GM12878 (cell line): ENCODE data around the gene C16orf96. TPM values are rescaled to one million over a fixed set of nuclear protein-coding genes. Genes with fewer than 3 reads are reported as not detected.

Experiments used
- ATAC-seq: fragments of 200-7000 bp; cut with Tn5 transposase; 3 replicates; pipeline ENCODE4 v1.9.1; 2020; ENCODE audit warnings: mild to moderate bottlenecking, moderate library complexity
- BruUV-seq: library from RNA; stranded (reverse); fragments of 400-500 nt; replicated peaks from 2 replicates; lab custom pipeline; 2021; lab: Mats Ljungman, UMichigan
- CTCF ChIA-PET: fragments of 300-600 bp; sonication (Branson Sonifier 250); formaldehyde crosslinking; extraction: SDS; loops from one replicate; lab custom pipeline; 2021; ENCODE audit warnings: inconsistent platforms; lab: Yijun Ruan, JAX
- POLR2A ChIA-PET: fragments of 350-600 bp; formaldehyde crosslinking; extraction: SDS; loops from one replicate; lab custom pipeline; 2021; ENCODE audit warnings: inconsistent platforms; lab: Charles Lee
- RAD21 ChIA-PET: fragments of 300-600 bp; sonication (Branson Sonifier 250); formaldehyde crosslinking; loops from one replicate; lab custom pipeline; 2023; ENCODE audit warnings: antibody characterized with exemption; ENCODE audit not compliant: unreplicated experiment; lab: Charles Lee
- SMC1A ChIA-PET: fragments of 300-600 bp; sonication (Branson Sonifier 250); formaldehyde crosslinking; loops from one replicate; lab custom pipeline; 2023; ENCODE audit not compliant: unreplicated experiment, uncharacterized antibody; lab: Charles Lee
- DNase-seq: peaks from one replicate; pipeline ENCODE4 v3.0.0-alpha.2; 2011; ENCODE audit warnings: low read depth, low spot score
- FAIRE-seq: peaks from 3 replicates; lab custom pipeline; 2011; peaks lifted over from hg19 to GRCh38; lab: Jason Lieb, UNC
- H2AFZ ChIP-seq: 2 replicates; pipeline ENCODE4 v1.6.0; 2011; ENCODE audit warnings: low read depth, low read length, control low read depth; ENCODE audit not compliant: control insufficient read depth
- H3K27ac ChIP-seq: 2 replicates; pipeline ENCODE4 v1.5.1; 2011; ENCODE audit warnings: control low read depth; ENCODE audit not compliant: control insufficient read depth, insufficient read depth
- H3K27me3 ChIP-seq, 2 experiments: replicated peaks in 1 of 2; 2 replicates each; pipeline versions ENCODE4 v1.6.0 to v1.6.1; 2011; ENCODE audit warnings: low read length in 1 of 2; ENCODE audit not compliant: control insufficient read depth in 2 of 2, insufficient read depth in 2 of 2
- H3K36me3 ChIP-seq, 2 experiments: 2 replicates each; pipeline ENCODE4 v1.5.1; 2011; ENCODE audit warnings: low read length in 1 of 2; ENCODE audit not compliant: control insufficient read depth in 2 of 2, insufficient read depth in 2 of 2
- H3K4me1 ChIP-seq: 2 replicates; pipeline ENCODE4 v1.6.1; 2011; ENCODE audit warnings: mild to moderate bottlenecking, low read length, moderate library complexity, mixed read lengths; ENCODE audit not compliant: control insufficient read depth, insufficient read depth
- H3K4me2 ChIP-seq: 2 replicates; pipeline ENCODE4 v1.6.0; 2011; ENCODE audit warnings: control low read depth; ENCODE audit not compliant: control insufficient read depth, insufficient read depth
- H3K4me3 ChIP-seq: fragments of 200-600 bp; sonication (generic); 2 replicates; pipeline ENCODE4 v1.5.1; 2016
- H3K79me2 ChIP-seq: 2 replicates; pipeline ENCODE4 v1.6.0; 2011; ENCODE audit warnings: low read length; ENCODE audit not compliant: control insufficient read depth, insufficient read depth
- H3K9ac ChIP-seq: 2 replicates; pipeline ENCODE4 v1.8.0; 2011; ENCODE audit warnings: low read length, control low read depth, mixed read lengths; ENCODE audit not compliant: control insufficient read depth, insufficient read depth
- H3K9me3 ChIP-seq: replicated peaks from 3 replicates; pipeline ENCODE4 v1.5.1; 2011; ENCODE audit warnings: mild to moderate bottlenecking, low read length; ENCODE audit not compliant: control insufficient read depth, insufficient read depth
- H4K20me1 ChIP-seq: 2 replicates; pipeline ENCODE4 v1.6.0; 2011; ENCODE audit not compliant: control insufficient read depth, insufficient read depth
- CBX5 ChIP-seq: sonication (generic); IDR thresholded peaks from 2 replicates; pipeline ENCODE4 v1.6.1; 2016; ENCODE audit warnings: low read depth, moderate library complexity, mild to moderate bottlenecking, inconsistent platforms
- CHD4 ChIP-seq: fragments of 200-600 bp; sonication (generic); IDR thresholded peaks from 2 replicates; pipeline ENCODE4 v1.6.1; 2016; ENCODE audit warnings: mild to moderate bottlenecking
- HDGF ChIP-seq: fragments of 450-650 bp; IDR thresholded peaks from 2 replicates; pipeline ENCODE4 v1.6.1; 2016; ENCODE audit warnings: antibody characterized with exemption
- IKZF1 ChIP-seq: fragments of 450-650 bp; conservative IDR thresholded peaks from 2 replicates; pipeline ENCODE4 v1.6.1; 2017; ENCODE audit warnings: antibody characterized with exemption, mild to moderate bottlenecking
- MEF2B ChIP-seq: fragments of 450-650 bp; IDR thresholded peaks from 2 replicates; pipeline ENCODE4 v1.6.1; 2018; ENCODE audit warnings: mild to moderate bottlenecking, moderate library complexity; ENCODE audit not compliant: partially characterized antibody, poor library complexity, severe bottlenecking
- MYB ChIP-seq: fragments of 150-350 bp; IDR thresholded peaks from 2 replicates; pipeline ENCODE4 v1.6.1; 2014; ENCODE audit warnings: mild to moderate bottlenecking, low read depth, low read length, borderline replicate concordance
- RB1 ChIP-seq: fragments of 450-650 bp; formaldehyde crosslinking; IDR thresholded peaks from 2 replicates; pipeline ENCODE4 v1.6.1; 2017; ENCODE audit warnings: mild to moderate bottlenecking, borderline replicate concordance
- WGBS: methylation state at CpG from one replicate; pipeline ENCODE4 v1.1.6; 2016; ENCODE audit warnings: low lambda C conversion rate; ENCODE audit not compliant: insufficient replicate concordance, insufficient coverage; ENCODE audit errors: missing lambda C conversion rate; 5-methylcytosine and 5-hydroxymethylcytosine counted together
- in situ Hi-C: fragments of 300-500 bp; cut with MboI; formaldehyde crosslinking; loops from 9 replicates; pipeline ENCODE4 v1.14.3; 2018; ENCODE audit warnings: mixed read lengths
- intact Hi-C: fragments of 100-400 bp; cut with micrococcal nuclease; formaldehyde crosslinking; loops from one replicate; pipeline ENCODE4 v1.14.2; 2022; ENCODE audit not compliant: unreplicated experiment
- polyA plus RNA-seq, 11 experiments: library from polyadenylated mRNA; depleted of rRNA in 4 of 11; unstranded in 6 of 11; stranded (reverse) in 5 of 11; fragments of >200 nt; fragmentation: Nextera tagmentation in 4 of 11; fragmentation: Illumina TruSeq in 1 of 11; extraction: Ambion mirVana in 4 of 11; extraction: Trizol in 1 of 11; gene quantifications; 1 replicate in 1 of 11; 2 replicates in 10 of 11; pipeline versions ENCODE4 v1.2.1 to v1.2.3, GENCODE V29; 2011 to 2016; ENCODE audit warnings: inconsistent platforms in 2 of 11, missing spikeins in 2 of 11, low read depth in 1 of 11
- total RNA-seq, 4 experiments: library from RNA; depleted of rRNA in 3 of 4; stranded (reverse); fragments of >200 nt in 3 of 4; fragmentation: Illumina TruSeq in 1 of 4; extraction: Trizol in 1 of 4; gene quantifications; 2 replicates each; pipeline versions ENCODE4 v1.2.1 to v1.2.3, GENCODE V29; 2013 to 2021
- TF ChIP-seq, protein P1 (sequence below): fragments of 450-650 bp; IDR thresholded peaks from 2 replicates; pipeline ENCODE4 v1.6.1; 2016; ENCODE audit warnings: mild to moderate bottlenecking

The C16orf96 gene
- total and polyA plus RNA-seq, 10 of the 15 experiments (the other 5 are each of a cell fraction or from before 2014, with no cell fraction given): 0.01 to 0.08 (median 0.01) TPM; not detected in 7

GRCh38 chr16:4536391-4537106 lies 19.6 kb upstream of the C16orf96 start:
- no peak for FAIRE-seq
- ChIA-PET RAD21 (interaction anchor here (0.6 to 1.7 kb wide), 5 partner anchors 32 to 1027 kb away, joined by 3 to 8 read pairs (median 4); partner anchors contain the start of gene MGRN1), CTCF (interaction anchor here (1.1 to 1.9 kb wide), 5 partner anchors 11 to 88 kb away, joined by 4 to 21 read pairs (median 4); partner anchors contain the start of gene MGRN1)

More at GRCh38 chr16:4536391-4537106, 19.6 kb upstream of the C16orf96 start:
- no peak overlapping the region; the same call in 1 of the 2 replicates for H3K9ac ChIP-seq
- H3K9me3 ChIP-seq: peaks cover 12% of the 10 kb centered on the region
- intact Hi-C loops: no loop called here
- POLR2A ChIA-PET: interaction anchor here (0.6 to 2.3 kb wide), 6 partner anchors 13 to 256 kb away, joined by 3 to 6 read pairs (median 4); no protein-coding TSS in a partner anchor
- H3K27me3 ChIP-seq: no peaks in the 10 kb centered on the region; a peak in 1 of 4 replicates
- TF ChIP-seq CHD4 (no peak), MEF2B (no peak), RB1 (no peak), IKZF1 (no peak), CBX5 (no peak), HDGF (no peak), MYB (no peak)
- TF ChIP-seq, protein P1, sequence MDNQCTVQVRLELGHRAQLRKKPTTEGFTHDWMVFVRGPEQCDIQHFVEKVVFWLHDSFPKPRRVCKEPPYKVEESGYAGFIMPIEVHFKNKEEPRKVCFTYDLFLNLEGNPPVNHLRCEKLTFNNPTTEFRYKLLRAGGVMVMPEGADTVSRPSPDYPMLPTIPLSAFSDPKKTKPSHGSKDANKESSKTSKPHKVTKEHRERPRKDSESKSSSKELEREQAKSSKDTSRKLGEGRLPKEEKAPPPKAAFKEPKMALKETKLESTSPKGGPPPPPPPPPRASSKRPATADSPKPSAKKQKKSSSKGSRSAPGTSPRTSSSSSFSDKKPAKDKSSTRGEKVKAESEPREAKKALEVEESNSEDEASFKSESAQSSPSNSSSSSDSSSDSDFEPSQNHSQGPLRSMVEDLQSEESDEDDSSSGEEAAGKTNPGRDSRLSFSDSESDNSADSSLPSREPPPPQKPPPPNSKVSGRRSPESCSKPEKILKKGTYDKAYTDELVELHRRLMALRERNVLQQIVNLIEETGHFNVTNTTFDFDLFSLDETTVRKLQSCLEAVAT: no peak
- TF ChIP-seq, all 136 proteins: peak for 0
- DNase-seq: no peak
- Histone ChIP-seq H3K79me2 (peaks cover 18% of the 10 kb centered on the region), H3K4me2 (peak overlapping the region; percentile 41; the same call in 1 of the 2 replicates), H3K27ac (no peak overlapping the region), H3K36me3 (peaks cover 0 to 4% of the 10 kb centered on the region in 2 experiments; a peak in 2 of 4 replicates), H3K4me3 (peak overlapping the region; percentile 70; the same call in 1 of the 2 replicates), H3K4me1 (peaks cover 11% of the 10 kb centered on the region), H2AFZ (no peak overlapping the region), H4K20me1 (no peaks in the 10 kb centered on the region)
- BruUV-seq: no TSS peak
- SMC1A ChIA-PET: interaction anchor here (0.7 to 1.9 kb wide), 5 partner anchors 12 to 48 kb away, joined by 3 to 6 read pairs (median 3); no protein-coding TSS in a partner anchor
- no peak for ATAC-seq
- in situ Hi-C loops: loop anchor here (10.0 kb wide), 1 partner anchor 58 kb away; no protein-coding TSS in a partner anchor
- 85% methylated on average over 14 of the region's 15 CpGs for WGBS
